GM21367 (cell line): ENCODE data around the gene ZCWPW1.
"Not testable (repeated sequence)": the region's sequence is repeated elsewhere in the genome, so short reads cannot be mapped to it uniquely, and the experiment has no call there.

ENCODE experiments used
- ATAC-seq: cut with Tn5 transposase; IDR thresholded peaks from one replicate; pipeline ENCODE4 v1.9.1; 2021; ENCODE audit not compliant: unreplicated experiment

The ZCWPW1 gene

GRCh38 chr7:100374601-100375000, 53.9 kb downstream of the ZCWPW1 start:
- ATAC-seq, result no peak

- not testable (repeated sequence) for ATAC-seq
Observed at GRCh38 chr7:100373870-100374598, 54.5 kb downstream of the ZCWPW1 start.

GRCh38 chr7:100373261-100373831, 55.2 kb downstream of the ZCWPW1 start, which contains the start of gene PILRA:
TSS of gene PILRA (plus strand) at chr7:100373487. CDS start at chr7:100373657, 170 bp downstream.
- ATAC-seq, result no peak

GRCh38 chr7:100372694-100373093, 55.8 kb downstream of the ZCWPW1 start:
- no peak for ATAC-seq

GRCh38 chr7:100372256-100372655, 56.2 kb downstream of the ZCWPW1 start:
- no peak for ATAC-seq

GRCh38 chr7:100371561-100372171, 56.8 kb downstream of the ZCWPW1 start:
- no peak for ATAC-seq

GRCh38 chr7:100370746-100371145, 57.8 kb downstream of the ZCWPW1 start:
- no peak for ATAC-seq

GRCh38 chr7:100370303-100370702, 58.2 kb downstream of the ZCWPW1 start:
- no peak for ATAC-seq

GRCh38 chr7:100369105-100369504, 59.4 kb downstream of the ZCWPW1 start:
- ATAC-seq, result peak; percentile 67

GRCh38 chr7:100367676-100368613, 60.6 kb downstream of the ZCWPW1 start:
- no peak for ATAC-seq

- ATAC-seq, result no peak
Observed at GRCh38 chr7:100367251-100367620, 61.3 kb downstream of the ZCWPW1 start.

GRCh38 chr7:100366411-100367250, 61.9 kb downstream of the ZCWPW1 start:
- no peak for ATAC-seq

GRCh38 chr7:100365998-100366367, 62.5 kb downstream of the ZCWPW1 start:
- not testable (repeated sequence) for ATAC-seq

- ATAC-seq, result no peak
Observed at GRCh38 chr7:100364480-100364879, 64.0 kb downstream of the ZCWPW1 start.

GRCh38 chr7:100363797-100364196, 64.7 kb downstream of the ZCWPW1 start:
- ATAC-seq, result not testable (repeated sequence)

- no peak for ATAC-seq
Observed at GRCh38 chr7:100363098-100363497, 65.4 kb downstream of the ZCWPW1 start.

GRCh38 chr7:100360135-100360854, 68.2 kb downstream of the ZCWPW1 start:
- ATAC-seq, result no peak

- no peak for ATAC-seq
Observed at GRCh38 chr7:100358857-100359212, 69.7 kb downstream of the ZCWPW1 start.

GRCh38 chr7:100358027-100358856, 70.3 kb downstream of the ZCWPW1 start, which contains the start of gene PILRB:
TSS of gene PILRB (plus strand) at chr7:100358117. CDS start at chr7:100358303, 186 bp downstream.
- no peak for ATAC-seq
